Erythroblast (primary cell): Measurements from ENCODE around the gene THAP5.

ENCODE experiments used
- GATA1 ChIP-seq: IDR thresholded peaks from 2 replicates; pipeline ENCODE4 v1.6.1; 2011; ENCODE audit warnings: low read depth, mild to moderate bottlenecking, control low read depth, low read length, moderate library complexity
- POLR2A ChIP-seq: IDR thresholded peaks from 2 replicates; pipeline ENCODE4 v1.6.1; 2011; ENCODE audit warnings: mild to moderate bottlenecking, low read length

- TF ChIP-seq POLR2A, result no peak
- TF ChIP-seq GATA1, result no peak
Observed at GRCh38 chr7:108522780-108523179, 46.7 kb downstream of the THAP5 start.
